ENCODE results near the gene MRPL39.

The MRPL39 gene

GRCh38 chr21:25536752-25537151, 70.5 kb downstream of the MRPL39 start:
- DNase-seq (ENCODE audit: low read depth in 2 of 2): no peak

DNA sequence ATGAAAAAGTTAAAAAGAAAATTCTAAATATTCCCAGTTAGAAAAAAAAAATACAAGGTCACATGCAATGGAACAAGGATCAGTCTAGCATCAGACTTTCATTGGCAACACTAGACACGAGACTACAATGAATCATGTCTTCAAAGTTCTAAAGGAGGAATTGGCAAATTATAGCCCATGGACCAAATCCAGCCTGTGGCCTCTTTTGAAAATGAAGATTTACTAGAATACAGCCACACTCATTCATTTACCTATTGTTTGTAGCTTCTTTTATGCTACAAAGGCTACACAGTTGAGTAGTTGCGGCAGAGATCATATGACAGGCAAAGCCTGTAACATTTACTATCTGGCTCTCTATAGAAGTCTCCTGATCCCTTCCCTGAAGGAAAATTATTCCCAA, 71.4 kb downstream of the MRPL39 start:
- DNase-seq (ENCODE audit: low read depth in 2 of 2): no peak

Data from stimulated activated CD8-positive, alpha-beta memory T cell treated with anti-CD3 and anti-CD28 coated beads, Interleukin-2, amount 100 ng/mL, for 1 hour (primary cell).